Measurements from ENCODE around the gene SLC26A5.
A peak's percentile ranks its signal among the peaks of the same experiment; 100 is the strongest.
"Not testable (repeated sequence)": the region's sequence is repeated elsewhere in the genome, so short reads cannot be mapped to it uniquely, and the experiment has no call there.

The SLC26A5 gene

GRCh38 chr7:103405789-103406613 is 40.0 kb downstream of the SLC26A5 start:
- DNase-seq (ENCODE audit: low read depth), result not testable (repeated sequence)

DNA sequence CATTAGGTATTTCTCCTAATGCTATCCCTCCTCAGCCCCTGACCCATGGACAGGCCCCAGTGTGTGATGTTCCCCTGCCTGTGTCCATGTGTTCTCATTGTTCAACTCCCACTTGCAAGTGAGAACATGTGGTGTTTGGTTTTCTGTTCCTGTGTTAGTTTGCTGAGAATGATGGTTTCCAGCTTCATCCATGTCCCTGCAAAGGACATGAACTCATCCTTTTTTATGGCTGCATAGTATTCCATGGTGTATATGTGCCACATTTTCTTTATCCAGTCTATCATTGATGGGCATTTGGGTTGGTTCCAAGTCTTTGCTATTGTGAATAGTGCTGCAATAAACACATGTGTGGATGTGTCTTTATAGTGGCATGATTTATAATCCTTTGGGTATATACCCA is 46.3 kb downstream of the SLC26A5 start:
- not testable (repeated sequence) for DNase-seq (ENCODE audit: low read depth)

GRCh38 chr7:103398483-103399127 is 47.4 kb downstream of the SLC26A5 start:
- DNase-seq (ENCODE audit: low read depth), result no peak

- no peak for DNase-seq (ENCODE audit: low read depth)
Measured at GRCh38 chr7:103396471-103396870, 49.5 kb downstream of the SLC26A5 start.

- no peak for DNase-seq (ENCODE audit: low read depth)
Measured at GRCh38 chr7:103395071-103395470, 50.9 kb downstream of the SLC26A5 start.

- no peak for DNase-seq (ENCODE audit: low read depth)
Measured at GRCh38 chr7:103394566-103394965, 51.4 kb downstream of the SLC26A5 start.

GRCh38 chr7:103391976-103392375 is 54.0 kb downstream of the SLC26A5 start:
- peak; percentile 17 for DNase-seq (ENCODE audit: low read depth)

DNA sequence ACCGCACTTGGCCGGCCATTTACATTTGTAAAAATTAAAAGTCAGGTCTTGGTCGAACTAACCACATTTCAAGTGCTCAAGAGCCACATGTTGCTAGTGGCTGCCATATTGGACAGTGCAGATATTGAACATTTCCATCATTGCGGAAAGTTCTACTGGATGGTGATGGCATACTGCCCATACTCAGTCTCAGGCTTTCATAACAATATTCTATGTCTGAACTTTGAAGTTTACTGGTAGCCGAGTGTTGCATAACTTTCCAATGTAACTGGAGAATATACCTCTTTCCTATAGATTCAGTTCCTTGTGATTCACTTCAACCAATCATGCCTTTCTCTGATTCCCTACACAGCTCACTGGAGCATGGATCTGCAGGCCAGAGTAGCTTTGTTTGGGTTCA is 54.9 kb downstream of the SLC26A5 start:
- no peak for DNase-seq (ENCODE audit: low read depth)

DNA sequence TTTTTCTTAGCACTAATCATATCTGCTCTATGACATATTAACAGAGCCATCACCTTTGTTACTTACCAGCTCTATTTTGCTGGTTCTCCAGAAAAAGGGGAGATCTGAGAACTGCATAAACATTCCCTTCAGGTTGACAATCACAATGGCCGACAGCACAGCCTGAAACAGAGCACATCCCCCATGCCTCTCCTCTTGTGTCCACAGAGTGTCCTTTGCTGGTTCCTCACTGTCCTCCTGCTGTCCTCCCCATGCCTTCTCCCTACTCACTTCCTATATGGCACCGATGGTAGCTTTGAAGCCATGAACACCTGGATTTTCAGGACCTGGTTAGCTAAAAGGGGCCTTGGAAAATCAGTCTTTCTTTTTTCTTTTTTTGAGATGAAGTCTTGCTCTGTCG is 56.7 kb downstream of the SLC26A5 start:
- no peak for DNase-seq (ENCODE audit: low read depth)

DNA sequence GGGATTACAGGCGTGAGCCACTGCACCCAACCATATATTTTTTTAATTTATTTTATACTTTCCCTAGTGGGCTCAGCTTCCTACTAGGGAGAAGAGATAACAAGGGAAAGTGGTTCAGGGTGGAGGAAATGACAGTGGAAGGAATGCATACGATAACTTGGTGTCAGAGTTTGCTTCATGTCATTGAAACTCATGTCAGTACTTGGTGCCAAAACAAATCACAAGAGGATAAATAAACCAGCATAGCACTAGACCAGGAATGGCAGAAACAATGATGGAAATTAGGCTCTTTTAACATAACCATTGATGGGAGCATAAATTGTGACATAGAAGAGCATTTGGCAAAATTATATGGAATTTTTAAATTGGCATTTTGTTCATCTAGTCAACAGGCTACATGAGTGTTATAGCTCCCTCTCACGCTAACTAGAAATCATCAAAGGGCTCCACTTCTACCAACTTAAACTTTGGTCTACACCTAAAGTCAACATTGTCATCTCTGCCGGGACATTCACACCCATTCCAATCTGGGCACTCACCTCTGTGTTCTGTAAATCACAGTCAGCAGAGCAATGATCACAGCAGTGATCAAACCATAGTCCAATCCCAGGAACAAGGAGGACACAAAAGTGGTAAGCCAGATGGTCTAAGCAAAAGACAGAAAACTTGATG is 57.4 kb downstream of the SLC26A5 start:
- DNase-seq (ENCODE audit: low read depth), result no peak

DNA sequence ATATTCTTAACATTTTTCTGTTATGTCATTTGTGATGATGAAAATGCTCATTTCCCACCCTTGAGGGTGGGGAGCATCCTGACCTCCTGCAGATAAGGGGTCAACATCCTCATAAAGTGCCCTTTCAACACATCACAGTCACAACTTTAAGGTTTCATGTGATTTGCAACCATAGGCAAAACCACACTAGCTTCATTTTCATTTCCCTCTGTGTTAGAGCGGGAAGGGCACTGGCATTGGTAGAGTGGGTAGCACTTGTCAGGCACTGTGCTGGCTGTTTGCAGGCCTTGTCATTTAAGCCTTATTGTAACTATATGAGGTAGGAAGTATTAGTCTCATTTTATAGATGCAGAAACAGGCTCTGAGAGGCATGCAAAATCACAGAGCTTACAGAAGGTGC is 58.8 kb downstream of the SLC26A5 start:
- no peak for DNase-seq (ENCODE audit: low read depth)

- no peak for DNase-seq (ENCODE audit: low read depth)
Measured at GRCh38 chr7:103382032-103382402, 64.0 kb downstream of the SLC26A5 start.

DNA sequence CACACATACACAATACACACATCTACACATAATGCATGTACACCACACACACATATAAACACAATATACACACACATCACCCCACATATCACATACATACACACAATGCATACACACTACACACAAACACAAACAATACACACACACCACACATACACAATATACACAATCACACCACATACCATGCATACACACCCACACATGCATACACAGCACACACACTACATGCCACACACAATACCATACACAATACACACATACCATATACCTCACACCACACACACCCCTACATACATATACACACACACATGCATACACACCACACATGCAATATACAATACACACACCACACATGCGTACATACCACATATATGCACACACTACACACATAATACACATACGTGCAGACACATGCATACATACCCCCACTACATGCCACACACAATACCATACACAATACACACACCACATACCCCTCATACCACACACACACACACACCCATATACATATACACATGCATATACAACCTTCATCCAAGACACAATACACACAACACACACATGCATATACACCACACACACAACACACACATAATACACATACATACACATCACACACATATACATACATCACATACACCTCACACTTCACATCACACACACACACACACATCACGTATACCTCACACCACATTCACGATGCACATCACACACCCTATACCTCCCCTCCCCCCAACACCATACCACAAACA is 64.6 kb downstream of the SLC26A5 start:
- no peak for DNase-seq (ENCODE audit: low read depth)

- peak; percentile 10 for DNase-seq (ENCODE audit: low read depth)
Measured at GRCh38 chr7:103380395-103381191, 65.4 kb downstream of the SLC26A5 start.

DNA sequence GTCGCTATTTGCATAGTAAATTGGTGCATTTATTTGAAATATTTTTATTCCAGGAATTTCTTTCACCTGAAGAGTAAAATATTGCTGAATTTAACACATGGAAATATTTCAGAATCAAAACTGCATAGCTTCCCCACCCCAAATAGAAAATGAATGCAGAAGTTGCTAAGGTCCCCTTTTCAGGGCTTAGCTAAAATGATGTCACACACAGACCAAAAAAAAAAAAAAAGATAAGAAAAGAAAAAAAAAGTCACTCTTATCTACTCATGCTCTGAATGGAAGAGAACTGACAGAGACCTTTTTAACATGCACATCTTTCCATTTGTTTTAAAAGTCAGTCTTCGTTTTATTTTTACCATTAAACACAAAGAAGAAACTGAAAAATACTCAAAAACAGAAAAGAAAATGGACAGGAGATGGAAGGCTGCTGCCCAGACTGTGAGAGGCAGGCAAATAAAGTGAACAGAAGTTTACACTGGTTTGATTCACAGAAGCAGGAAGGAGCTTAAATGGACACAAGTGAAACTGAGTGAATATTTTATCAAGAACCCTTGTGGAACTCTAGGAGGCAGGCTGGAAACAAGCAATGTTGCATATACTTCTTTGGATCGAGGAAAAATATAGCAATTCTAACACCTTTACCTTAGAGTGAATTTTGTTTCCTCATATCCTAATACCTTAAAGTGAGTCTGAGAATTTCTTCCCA is 66.6 kb downstream of the SLC26A5 start:
- peak; percentile 7 for DNase-seq (ENCODE audit: low read depth)

DNA sequence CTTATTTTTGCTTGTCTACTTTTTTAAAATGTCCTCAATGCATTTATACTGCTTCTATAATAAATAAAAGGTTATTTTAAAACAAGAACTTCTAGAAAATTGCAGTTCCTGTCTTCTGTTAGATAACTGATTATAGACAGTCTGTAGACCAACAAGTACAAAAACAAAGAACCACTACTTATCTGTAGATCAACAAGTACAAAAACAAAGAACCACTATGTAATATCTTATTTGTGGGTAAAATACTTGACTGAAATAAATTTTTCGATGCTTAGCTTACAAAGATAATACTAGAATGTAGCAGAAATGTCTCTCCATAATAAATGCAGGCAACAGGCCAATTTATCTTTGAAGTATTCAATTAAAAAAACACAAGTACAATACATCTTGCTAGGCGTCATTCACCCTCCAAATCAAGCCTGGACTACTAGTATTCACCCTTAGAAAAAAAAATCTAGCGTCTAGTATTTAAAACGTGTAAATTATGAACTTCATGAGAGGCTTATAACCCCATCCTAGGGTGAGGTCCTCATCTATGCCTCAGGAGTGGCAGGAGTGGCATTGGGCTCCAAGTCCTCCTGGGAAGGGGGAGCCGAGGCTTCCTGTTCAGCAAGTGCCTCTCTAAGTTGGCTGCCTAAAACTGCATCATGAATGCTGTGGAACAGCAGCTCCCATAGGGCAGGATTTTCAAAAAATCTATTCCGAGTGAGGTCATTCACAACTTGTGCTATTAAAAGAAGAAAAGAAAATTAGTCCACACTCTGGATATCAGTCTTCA is 72.0 kb downstream of the SLC26A5 start:
- no peak for DNase-seq (ENCODE audit: low read depth)

DNA sequence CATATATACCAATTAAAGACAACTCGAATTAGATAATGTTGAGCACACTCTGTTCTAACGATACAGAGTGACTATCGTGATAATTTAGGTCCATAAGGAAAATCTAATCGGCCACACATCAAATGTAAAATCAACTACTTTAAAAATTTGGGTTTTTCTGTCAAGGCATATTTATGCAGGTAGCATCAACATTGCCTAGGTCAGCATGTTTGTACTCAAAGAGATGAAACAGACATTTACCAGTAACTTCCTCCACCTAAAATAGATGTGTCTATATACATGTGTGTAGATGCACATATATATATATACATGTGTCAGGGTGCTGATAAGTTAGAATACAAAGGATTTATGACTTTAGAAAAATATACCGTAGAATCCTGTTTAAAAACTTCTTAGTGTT is 76.6 kb downstream of the SLC26A5 start:
- DNase-seq (ENCODE audit: low read depth), result no peak

DNA sequence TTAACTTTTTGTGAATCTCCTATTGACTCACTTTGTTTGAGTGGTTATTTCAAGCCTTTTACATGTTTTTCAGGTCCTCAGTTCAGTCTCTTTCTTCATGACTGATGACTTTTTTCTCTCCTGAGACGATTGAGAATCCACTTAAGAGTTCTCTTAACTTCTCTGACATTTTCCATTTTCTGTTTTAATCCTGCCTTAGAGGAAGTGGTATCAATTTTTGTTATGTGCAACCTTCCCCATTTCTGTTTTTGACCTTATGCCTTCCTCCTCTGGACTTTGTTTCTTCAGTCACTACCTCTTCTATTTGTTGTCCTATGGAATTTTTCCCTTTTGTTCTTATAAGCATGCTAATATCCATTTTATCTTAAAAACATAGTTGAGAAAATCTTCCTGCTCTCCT is 96.2 kb downstream of the SLC26A5 start:
- DNase-seq (ENCODE audit: low read depth), result no peak

GRCh38 chr7:103348959-103349358 is 97.0 kb downstream of the SLC26A5 start:
- DNase-seq (ENCODE audit: low read depth), result no peak

- DNase-seq (ENCODE audit: low read depth), result no peak
Measured at GRCh38 chr7:103348452-103348851, 97.6 kb downstream of the SLC26A5 start.
